ENCODE measurements around the gene PSPH.

Gene PSPH

GRCh38 chr7:55980266-55980665 lies 71.0 kb downstream of the PSPH start:
- TF ChIP-seq, protein P1, sequence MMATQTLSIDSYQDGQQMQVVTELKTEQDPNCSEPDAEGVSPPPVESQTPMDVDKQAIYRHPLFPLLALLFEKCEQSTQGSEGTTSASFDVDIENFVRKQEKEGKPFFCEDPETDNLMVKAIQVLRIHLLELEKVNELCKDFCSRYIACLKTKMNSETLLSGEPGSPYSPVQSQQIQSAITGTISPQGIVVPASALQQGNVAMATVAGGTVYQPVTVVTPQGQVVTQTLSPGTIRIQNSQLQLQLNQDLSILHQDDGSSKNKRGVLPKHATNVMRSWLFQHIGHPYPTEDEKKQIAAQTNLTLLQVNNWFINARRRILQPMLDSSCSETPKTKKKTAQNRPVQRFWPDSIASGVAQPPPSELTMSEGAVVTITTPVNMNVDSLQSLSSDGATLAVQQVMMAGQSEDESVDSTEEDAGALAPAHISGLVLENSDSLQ (IDR thresholded peaks at IDR 0.05), result no peak
- no peak for TF ChIP-seq FOXA1 (IDR thresholded peaks at IDR 0.05)
- TF ChIP-seq SP1 (IDR thresholded peaks at IDR 0.05), result no peak
- TF ChIP-seq LEF1 (IDR thresholded peaks at IDR 0.05; ENCODE audit: borderline replicate concordance), result no peak
- no peak for TF ChIP-seq ZNF384 (IDR thresholded peaks at IDR 0.05)
- no peak for TF ChIP-seq SUZ12 (IDR thresholded peaks at IDR 0.05)
- no peak for TF ChIP-seq HDGF (IDR thresholded peaks at IDR 0.05; ENCODE audit: borderline replicate concordance)
- no peak for TF ChIP-seq CTBP1 (IDR thresholded peaks at IDR 0.05; ENCODE audit: borderline replicate concordance)
- TF ChIP-seq FOXK2 (IDR thresholded peaks at IDR 0.05), result no peak
- TF ChIP-seq NFRKB (IDR thresholded peaks at IDR 0.05), result no peak
- TF ChIP-seq BHLHE40 (IDR thresholded peaks at IDR 0.05; ENCODE audit: borderline replicate concordance), result no peak
- TF ChIP-seq ELF4 (IDR thresholded peaks at IDR 0.05), result no peak
- no peak for TF ChIP-seq ARNT (IDR thresholded peaks at IDR 0.05)
- TF ChIP-seq FOXM1 (IDR thresholded peaks at IDR 0.05; ENCODE audit: borderline replicate concordance), result no peak
- TF ChIP-seq TARDBP (IDR thresholded peaks at IDR 0.05), result no peak
- TF ChIP-seq L3MBTL2 (conservative IDR thresholded peaks at IDR 0.05), result no peak
- CTCF ChIA-PET, result no interaction called here
- no peak for DNase-seq (ENCODE audit: extremely low spot score)
- POLR2A ChIA-PET, result no interaction called here

- DNase-seq (ENCODE audit: extremely low spot score), result no peak
- ChIA-PET CTCF (no interaction called here), POLR2A (interaction anchor here (0.9 kb wide), 1 partner anchor 14 kb away, joined by 3 read pairs; no protein-coding TSS in a partner anchor)
- TF ChIP-seq ARNT (IDR thresholded peaks at IDR 0.05) (no peak), L3MBTL2 (conservative IDR thresholded peaks at IDR 0.05) (no peak), ELF4 (IDR thresholded peaks at IDR 0.05) (no peak), TARDBP (IDR thresholded peaks at IDR 0.05) (no peak), HDGF (IDR thresholded peaks at IDR 0.05; ENCODE audit: borderline replicate concordance) (no peak), FOXM1 (IDR thresholded peaks at IDR 0.05; ENCODE audit: borderline replicate concordance) (no peak), ZNF384 (IDR thresholded peaks at IDR 0.05) (no peak), CTBP1 (IDR thresholded peaks at IDR 0.05; ENCODE audit: borderline replicate concordance) (no peak), BHLHE40 (IDR thresholded peaks at IDR 0.05; ENCODE audit: borderline replicate concordance) (no peak), LEF1 (IDR thresholded peaks at IDR 0.05; ENCODE audit: borderline replicate concordance) (no peak), SP1 (IDR thresholded peaks at IDR 0.05) (no peak), FOXA1 (IDR thresholded peaks at IDR 0.05) (no peak), NFRKB (IDR thresholded peaks at IDR 0.05) (no peak), FOXK2 (IDR thresholded peaks at IDR 0.05) (no peak), SUZ12 (IDR thresholded peaks at IDR 0.05) (no peak)
- TF ChIP-seq, protein P1 (IDR thresholded peaks at IDR 0.05), result no peak
These were observed 73.4 kb downstream of the PSPH start for GRCh38 chr7:55977831-55978230.

DNA sequence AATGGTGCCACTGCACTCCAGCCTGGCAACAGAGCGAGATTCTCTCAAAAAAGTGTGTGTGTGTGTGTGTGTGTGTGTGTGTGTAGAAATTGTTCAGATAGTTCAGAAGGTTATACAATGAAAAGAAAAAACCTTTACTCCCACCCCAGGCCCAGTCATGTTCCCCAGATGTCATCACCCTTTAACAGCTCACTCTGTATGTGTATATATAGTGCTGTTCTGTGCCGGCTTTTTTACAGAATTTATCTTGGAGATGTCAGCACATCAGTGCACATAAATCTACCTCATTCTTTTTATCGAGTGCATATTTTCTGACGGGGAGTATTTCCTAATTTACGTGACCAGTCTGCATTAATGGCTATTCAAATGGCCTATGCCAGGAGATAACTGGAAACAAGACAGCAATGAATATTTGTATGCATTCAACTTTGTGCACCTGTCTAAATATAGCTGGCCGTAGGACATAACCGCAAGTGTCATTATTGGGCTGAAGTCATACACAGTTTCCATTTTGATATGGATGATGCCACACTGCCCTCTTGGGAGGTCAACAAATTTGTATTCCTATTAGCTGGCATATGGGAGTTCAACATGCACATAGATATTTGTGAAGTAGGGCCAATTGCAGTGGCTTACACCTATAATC lies 75.1 kb downstream of the PSPH start:
- CTCF ChIA-PET, result no interaction called here

DNA sequence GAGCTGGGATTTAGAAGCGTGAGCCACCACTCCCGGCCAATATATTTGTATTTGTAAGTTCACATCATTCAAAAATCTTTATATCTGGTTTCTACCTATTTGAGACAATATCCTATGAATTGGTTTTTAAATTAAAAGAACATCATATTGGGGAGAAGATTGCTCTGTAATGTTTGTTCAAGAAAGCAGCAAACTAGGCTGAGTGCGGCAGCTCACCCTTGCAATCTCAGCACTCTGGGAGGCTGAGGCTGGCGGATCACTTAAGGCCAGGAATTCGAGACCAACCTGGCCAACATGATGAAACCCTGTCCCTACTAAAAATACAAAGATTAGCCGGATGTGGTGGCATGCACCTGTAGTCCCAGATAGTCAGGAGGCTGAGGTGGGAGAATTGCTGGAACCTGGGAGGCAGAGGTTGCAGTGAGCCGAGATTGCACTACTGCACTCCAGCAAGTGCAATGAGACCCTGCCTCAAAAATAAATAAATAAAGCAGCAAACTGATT lies 77.4 kb downstream of the PSPH start:
- ChIA-PET POLR2A (no interaction called here), CTCF (no interaction called here)
- no peak for DNase-seq (ENCODE audit: extremely low spot score)
- TF ChIP-seq NFRKB (IDR thresholded peaks at IDR 0.05), result no peak
- TF ChIP-seq SUZ12 (IDR thresholded peaks at IDR 0.05), result no peak
- no peak for TF ChIP-seq TARDBP (IDR thresholded peaks at IDR 0.05)
- no peak for TF ChIP-seq LEF1 (IDR thresholded peaks at IDR 0.05; ENCODE audit: borderline replicate concordance)
- no peak for TF ChIP-seq FOXA1 (IDR thresholded peaks at IDR 0.05)
- TF ChIP-seq ARNT (IDR thresholded peaks at IDR 0.05), result no peak
- no peak for TF ChIP-seq FOXK2 (IDR thresholded peaks at IDR 0.05)
- no peak for TF ChIP-seq HDGF (IDR thresholded peaks at IDR 0.05; ENCODE audit: borderline replicate concordance)
- TF ChIP-seq BHLHE40 (IDR thresholded peaks at IDR 0.05; ENCODE audit: borderline replicate concordance), result no peak
- TF ChIP-seq ELF4 (IDR thresholded peaks at IDR 0.05), result no peak
- no peak for TF ChIP-seq FOXM1 (IDR thresholded peaks at IDR 0.05; ENCODE audit: borderline replicate concordance)
- no peak for TF ChIP-seq CTBP1 (IDR thresholded peaks at IDR 0.05; ENCODE audit: borderline replicate concordance)
- no peak for TF ChIP-seq ZNF384 (IDR thresholded peaks at IDR 0.05)
- TF ChIP-seq, protein P1 (IDR thresholded peaks at IDR 0.05), result no peak
- TF ChIP-seq SP1 (IDR thresholded peaks at IDR 0.05), result no peak
- TF ChIP-seq L3MBTL2 (conservative IDR thresholded peaks at IDR 0.05), result no peak

More for the DNA sequence above, 75.1 kb downstream of the PSPH start:
- DNase-seq (ENCODE audit: extremely low spot score), result no peak
- TF ChIP-seq FOXA1 (IDR thresholded peaks at IDR 0.05), result no peak
- no peak for TF ChIP-seq TARDBP (IDR thresholded peaks at IDR 0.05)
- TF ChIP-seq ZNF384 (IDR thresholded peaks at IDR 0.05), result no peak
- no peak for TF ChIP-seq SP1 (IDR thresholded peaks at IDR 0.05)
- TF ChIP-seq, protein P1 (IDR thresholded peaks at IDR 0.05), result no peak
- POLR2A ChIA-PET, result interaction anchor here (1.2 kb wide), 1 partner anchor 9 kb away, joined by 4 read pairs; no protein-coding TSS in a partner anchor

DNA sequence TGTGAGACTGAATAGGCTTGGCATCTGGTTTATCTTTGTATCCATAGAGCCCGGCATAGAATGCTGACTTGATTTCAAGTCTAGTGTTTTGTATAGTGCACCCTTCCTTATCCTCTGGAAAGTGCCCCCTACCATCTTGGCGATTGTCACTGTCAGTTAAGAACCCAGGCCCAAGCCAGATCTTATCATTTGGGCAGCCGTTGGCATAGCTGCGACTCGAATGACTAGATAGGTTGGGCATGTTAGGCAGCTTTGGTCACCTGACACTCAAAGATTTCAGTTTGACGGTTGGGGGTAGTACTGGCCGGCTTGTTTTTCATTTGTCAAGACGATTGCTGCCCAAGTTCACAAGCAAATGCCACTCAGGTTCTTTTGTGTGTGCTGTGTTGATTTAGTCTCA lies 80.3 kb downstream of the PSPH start:
- ChIA-PET POLR2A (no interaction called here), CTCF (no interaction called here)
- TF ChIP-seq CTBP1 (IDR thresholded peaks at IDR 0.05; ENCODE audit: borderline replicate concordance), result no peak
- TF ChIP-seq ZNF384 (IDR thresholded peaks at IDR 0.05), result no peak
- no peak for TF ChIP-seq NFRKB (IDR thresholded peaks at IDR 0.05)
- TF ChIP-seq FOXA1 (IDR thresholded peaks at IDR 0.05), result no peak
- TF ChIP-seq FOXM1 (IDR thresholded peaks at IDR 0.05; ENCODE audit: borderline replicate concordance), result no peak
- TF ChIP-seq LEF1 (IDR thresholded peaks at IDR 0.05; ENCODE audit: borderline replicate concordance), result no peak
- TF ChIP-seq FOXK2 (IDR thresholded peaks at IDR 0.05), result no peak
- no peak for TF ChIP-seq ARNT (IDR thresholded peaks at IDR 0.05)
- TF ChIP-seq HDGF (IDR thresholded peaks at IDR 0.05; ENCODE audit: borderline replicate concordance), result no peak
- TF ChIP-seq L3MBTL2 (conservative IDR thresholded peaks at IDR 0.05), result no peak
- no peak for TF ChIP-seq BHLHE40 (IDR thresholded peaks at IDR 0.05; ENCODE audit: borderline replicate concordance)
- TF ChIP-seq ELF4 (IDR thresholded peaks at IDR 0.05), result no peak
- no peak for TF ChIP-seq SP1 (IDR thresholded peaks at IDR 0.05)
- DNase-seq (ENCODE audit: extremely low spot score), result no peak
